Left lung (tissue), 10 donors: ENCODE results near the gene ATF7IP. TPM values are rescaled to one million over a fixed set of nuclear protein-coding genes. Genes with fewer than 3 reads are reported as not detected.

Experiments
- ATAC-seq: fragments of 200-7000 bp; cut with Tn5 transposase; one replicate; pipeline ENCODE4 v1.9.1; 2020; ENCODE audit warnings: moderate library complexity
- DNase-seq, 4 donors: peaks; one replicate each; pipeline ENCODE4 v3.0.0-alpha.2; 2013 to 2020
- H3K27ac ChIP-seq, 2 donors: fragments of 200-600 bp; sonication (generic) in 1 of 2; one replicate each; pipeline versions ENCODE4 v1.5.0 to v1.8.0; 2020 to 2021
- H3K27me3 ChIP-seq, 2 donors: fragments of 200-600 bp; sonication (generic) in 1 of 2; one replicate each; pipeline versions ENCODE4 v1.5.0 to v1.8.0; 2020 to 2021
- H3K36me3 ChIP-seq, 2 donors: fragments of 200-600 bp; sonication (generic) in 1 of 2; one replicate each; pipeline versions ENCODE4 v1.5.0 to v1.8.0; 2020 to 2021
- H3K4me1 ChIP-seq, 2 donors: fragments of 200-600 bp; one replicate each; pipeline ENCODE4 v1.8.0; 2021
- H3K4me3 ChIP-seq, 2 donors: fragments of 200-600 bp; sonication (generic) in 1 of 2; one replicate each; pipeline versions ENCODE4 v1.5.0 to v1.8.0; 2020 to 2021; ENCODE audit warnings: mild to moderate bottlenecking in 1 of 2
- H3K9me3 ChIP-seq, 2 donors: fragments of 200-600 bp; sonication (generic) in 1 of 2; one replicate each; pipeline versions ENCODE4 v1.5.0 to v1.8.0; 2020 to 2021
- intact Hi-C, 2 donors: fragments of 100-400 bp; cut with DNase I; formaldehyde crosslinking; loops; one replicate each; pipeline versions ENCODE4 v1.11.2 to v1.14.2; 2022
- polyA plus RNA-seq, 6 donors: library from polyadenylated mRNA; unstranded; fragments of 120-200 nt; gene quantifications; one replicate each; pipeline ENCODE4 v1.2.1, GENCODE V29; 2013; ENCODE audit not compliant: insufficient read length in 6 of 6
- total RNA-seq, 2 donors: library from RNA; stranded (reverse); fragmentation: NEBNext Ultra II Directional; extraction: Animal tissue kit (Norgen Biotek cat#: 25700); gene quantifications; one replicate each; pipeline ENCODE4 v1.2.1, GENCODE V29; 2021
- TF ChIP-seq, protein P1 (sequence below), 2 donors: fragments of 200-600 bp; sonication (generic) in 1 of 2; IDR thresholded peaks; one replicate each; pipeline versions ENCODE4 v1.5.0 to v1.8.0; 2021; ENCODE audit warnings: antibody characterized with exemption in 2 of 2
- donor health status: DM: no; HTN: yes; CAD: no.
- donor health status: DM: no; HTN: no; CAD: no.

Gene ATF7IP
- total and polyA plus RNA-seq, 8 donors, result 47.6 to 84.8 (median 55.6) TPM

- no peaks in the 10 kb centered on the region for H3K4me1 ChIP-seq
- no peak overlapping the region for H3K4me3 ChIP-seq
- no peaks in the 10 kb centered on the region for H3K27me3 ChIP-seq
- DNase-seq (no peak), ATAC-seq (no peak)
- no peak overlapping the region for H3K27ac ChIP-seq
- H3K36me3 ChIP-seq, result peaks cover 0 to 95% of the 10 kb centered on the region in 2 donors
- intact Hi-C loops, result no loop called here
- no peaks in the 10 kb centered on the region for H3K9me3 ChIP-seq
- TF ChIP-seq, protein P1, sequence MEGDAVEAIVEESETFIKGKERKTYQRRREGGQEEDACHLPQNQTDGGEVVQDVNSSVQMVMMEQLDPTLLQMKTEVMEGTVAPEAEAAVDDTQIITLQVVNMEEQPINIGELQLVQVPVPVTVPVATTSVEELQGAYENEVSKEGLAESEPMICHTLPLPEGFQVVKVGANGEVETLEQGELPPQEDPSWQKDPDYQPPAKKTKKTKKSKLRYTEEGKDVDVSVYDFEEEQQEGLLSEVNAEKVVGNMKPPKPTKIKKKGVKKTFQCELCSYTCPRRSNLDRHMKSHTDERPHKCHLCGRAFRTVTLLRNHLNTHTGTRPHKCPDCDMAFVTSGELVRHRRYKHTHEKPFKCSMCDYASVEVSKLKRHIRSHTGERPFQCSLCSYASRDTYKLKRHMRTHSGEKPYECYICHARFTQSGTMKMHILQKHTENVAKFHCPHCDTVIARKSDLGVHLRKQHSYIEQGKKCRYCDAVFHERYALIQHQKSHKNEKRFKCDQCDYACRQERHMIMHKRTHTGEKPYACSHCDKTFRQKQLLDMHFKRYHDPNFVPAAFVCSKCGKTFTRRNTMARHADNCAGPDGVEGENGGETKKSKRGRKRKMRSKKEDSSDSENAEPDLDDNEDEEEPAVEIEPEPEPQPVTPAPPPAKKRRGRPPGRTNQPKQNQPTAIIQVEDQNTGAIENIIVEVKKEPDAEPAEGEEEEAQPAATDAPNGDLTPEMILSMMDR (IDR thresholded peaks at IDR 0.05), result no peak
These were observed 140.4 kb downstream of the ATF7IP start for GRCh38 chr12:14505626-14506596.

- Histone ChIP-seq H3K4me3 (no peak overlapping the region), H3K27ac (no peak overlapping the region), H3K36me3 (peaks cover 0 to 48% of the 10 kb centered on the region in 2 donors), H3K9me3 (no peaks in the 10 kb centered on the region), H3K4me1 (peaks cover 0 to 4% of the 10 kb centered on the region in 2 donors), H3K27me3 (no peaks in the 10 kb centered on the region)
- ATAC-seq (no peak), DNase-seq (no peak)
- intact Hi-C loops, result no loop called here
- TF ChIP-seq, protein P1 (IDR thresholded peaks at IDR 0.05), result no peak
These were observed 145.1 kb downstream of the ATF7IP start for GRCh38 chr12:14510574-14510973.

GRCh38 chr12:14514154-14514842 lies 148.8 kb downstream of the ATF7IP start:
- intact Hi-C loops, result no loop called here
- no peak overlapping the region for H3K27ac ChIP-seq

GRCh38 chr12:14514946-14515345 lies 149.5 kb downstream of the ATF7IP start:
- no peak overlapping the region for H3K27ac ChIP-seq
- no peaks in the 10 kb centered on the region for H3K9me3 ChIP-seq
- H3K4me1 ChIP-seq, result peaks cover 0 to 4% of the 10 kb centered on the region in 2 donors
- no peak overlapping the region for H3K4me3 ChIP-seq
- peaks cover 0 to 25% of the 10 kb centered on the region in 2 donors for H3K36me3 ChIP-seq
- intact Hi-C loops, result no loop called here
- no peak for ATAC-seq
- no peaks in the 10 kb centered on the region for H3K27me3 ChIP-seq
- no peak for DNase-seq
- TF ChIP-seq, protein P1 (IDR thresholded peaks at IDR 0.05), result no peak

More at GRCh38 chr12:14514154-14514842, 148.8 kb downstream of the ATF7IP start:
- ATAC-seq, result peak; percentile 99
- H3K36me3 ChIP-seq, result peaks cover 0 to 28% of the 10 kb centered on the region in 2 donors
- H3K27me3 ChIP-seq, result no peaks in the 10 kb centered on the region
- H3K4me1 ChIP-seq, result peaks cover 0 to 4% of the 10 kb centered on the region in 2 donors
- no peaks in the 10 kb centered on the region for H3K9me3 ChIP-seq
- H3K4me3 ChIP-seq, result no peak overlapping the region
- TF ChIP-seq, protein P1 (IDR thresholded peaks at IDR 0.05), result peak; percentile 27 to 41
- peak in 2 of 4 donors; percentile 49 to 86 for DNase-seq

DNA sequence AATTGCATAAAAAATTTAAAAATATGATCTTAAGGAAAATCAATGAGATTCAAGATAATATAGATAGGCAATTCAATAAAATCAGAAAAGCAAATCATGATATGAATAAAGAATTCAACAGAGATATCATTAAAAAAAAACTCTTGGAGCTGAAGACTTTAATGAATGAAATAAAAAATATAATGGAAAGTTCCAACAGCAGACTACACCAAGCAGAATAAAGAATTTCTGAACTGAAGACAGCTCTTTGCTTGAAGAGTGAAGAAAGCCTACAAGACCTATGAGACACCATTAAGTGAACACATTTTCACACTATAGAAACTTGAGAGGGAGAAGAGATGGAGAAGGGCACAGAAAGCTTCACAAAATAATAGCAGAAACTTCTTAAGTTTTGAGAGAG lies 156.3 kb downstream of the ATF7IP start:
- no peak overlapping the region for H3K27ac ChIP-seq
- ATAC-seq (no peak), DNase-seq (no peak)
- H3K9me3 ChIP-seq, result peaks cover 4 to 40% of the 10 kb centered on the region in 2 donors
- no peaks in the 10 kb centered on the region for H3K27me3 ChIP-seq
- intact Hi-C loops, result no loop called here
- peaks cover 0 to 19% of the 10 kb centered on the region in 2 donors for H3K36me3 ChIP-seq
- no peak overlapping the region for H3K4me3 ChIP-seq
- TF ChIP-seq, protein P1 (IDR thresholded peaks at IDR 0.05), result no peak
- H3K4me1 ChIP-seq, result no peaks in the 10 kb centered on the region
